ENCODE data around the gene IPCEF1. TPM values are rescaled to one million over a fixed set of nuclear protein-coding genes. Genes with fewer than 3 reads are reported as not detected.

The IPCEF1 gene
- total RNA-seq, 2 donors from 2014 or later = 50.4 to 63.1 TPM

GRCh38 chr6:154292066-154292465 is 64.5 kb downstream of the IPCEF1 start:
- Mint-ChIP-seq H3K27ac (no peak overlapping the region), H3K36me3 (ENCODE audit: low read depth) (no peaks in the 10 kb centered on the region), H3K27me3 (no peaks in the 10 kb centered on the region), H3K4me1 (no peaks in the 10 kb centered on the region), H3K4me3 (no peak overlapping the region)
- DNase-seq (no peak), ATAC-seq (no peak)
- H3K9me3 ChIP-seq (ENCODE audit: control insufficient read depth, low read length, poor library complexity, severe bottlenecking) = no peaks in the 10 kb centered on the region

- no peak overlapping the region for H3K4me3 Mint-ChIP-seq
- no peaks in the 10 kb centered on the region for H3K27me3 Mint-ChIP-seq
- no peak overlapping the region for H3K27ac Mint-ChIP-seq
- no peaks in the 10 kb centered on the region for H3K4me1 Mint-ChIP-seq
- H3K9me3 ChIP-seq (ENCODE audit: control insufficient read depth, low read length, poor library complexity, severe bottlenecking) = no peaks in the 10 kb centered on the region
- no peaks in the 10 kb centered on the region for H3K36me3 Mint-ChIP-seq (ENCODE audit: low read depth)
- ATAC-seq = no peak
- no peak for DNase-seq
Observed at GRCh38 chr6:154289818-154290508, 66.6 kb downstream of the IPCEF1 start.

- H3K4me1 Mint-ChIP-seq = no peaks in the 10 kb centered on the region
- no peak overlapping the region for H3K4me3 Mint-ChIP-seq
- ATAC-seq (no peak), DNase-seq (no peak)
- no peaks in the 10 kb centered on the region for H3K36me3 Mint-ChIP-seq (ENCODE audit: low read depth)
- no peaks in the 10 kb centered on the region for H3K9me3 ChIP-seq (ENCODE audit: control insufficient read depth, low read length, poor library complexity, severe bottlenecking)
- H3K27ac Mint-ChIP-seq = no peak overlapping the region
- no peaks in the 10 kb centered on the region for H3K27me3 Mint-ChIP-seq
Observed at GRCh38 chr6:154285826-154286225, 70.8 kb downstream of the IPCEF1 start.

- peaks cover 2% of the 10 kb centered on the region for H3K4me1 Mint-ChIP-seq
- H3K9me3 ChIP-seq (ENCODE audit: control insufficient read depth, low read length, poor library complexity, severe bottlenecking) = no peaks in the 10 kb centered on the region
- no peak overlapping the region for H3K4me3 Mint-ChIP-seq
- ATAC-seq (no peak), DNase-seq (no peak)
- H3K27ac Mint-ChIP-seq = no peak overlapping the region
- H3K27me3 Mint-ChIP-seq = no peaks in the 10 kb centered on the region
- no peaks in the 10 kb centered on the region for H3K36me3 Mint-ChIP-seq (ENCODE audit: low read depth)
Observed at GRCh38 chr6:154284313-154284853, 72.2 kb downstream of the IPCEF1 start.

GRCh38 chr6:154280521-154280920 is 76.1 kb downstream of the IPCEF1 start:
- DNase-seq = no peak
- Mint-ChIP-seq H3K4me3 (no peak overlapping the region), H3K27me3 (no peaks in the 10 kb centered on the region), H3K4me1 (peaks cover 14% of the 10 kb centered on the region), H3K36me3 (ENCODE audit: low read depth) (no peaks in the 10 kb centered on the region), H3K27ac (no peak overlapping the region)
- no peaks in the 10 kb centered on the region for H3K9me3 ChIP-seq (ENCODE audit: control insufficient read depth, low read length, poor library complexity, severe bottlenecking)
- ATAC-seq = no peak

GRCh38 chr6:154277629-154278017 is 79.0 kb downstream of the IPCEF1 start:
- H3K4me1 Mint-ChIP-seq = peaks cover 16% of the 10 kb centered on the region
- H3K27ac Mint-ChIP-seq = peak overlapping the region; percentile 21
- no peak for DNase-seq
- H3K36me3 Mint-ChIP-seq (ENCODE audit: low read depth) = no peaks in the 10 kb centered on the region
- ATAC-seq = peak; percentile 30
- no peaks in the 10 kb centered on the region for H3K9me3 ChIP-seq (ENCODE audit: control insufficient read depth, low read length, poor library complexity, severe bottlenecking)
- peak overlapping the region; percentile 87 for H3K4me3 Mint-ChIP-seq
- no peaks in the 10 kb centered on the region for H3K27me3 Mint-ChIP-seq

- ATAC-seq = peak; percentile 90
- peak overlapping the region; percentile 21 for H3K27ac Mint-ChIP-seq
- peak overlapping the region; percentile 87 for H3K4me3 Mint-ChIP-seq
- H3K9me3 ChIP-seq (ENCODE audit: control insufficient read depth, low read length, poor library complexity, severe bottlenecking) = no peaks in the 10 kb centered on the region
- no peaks in the 10 kb centered on the region for H3K36me3 Mint-ChIP-seq (ENCODE audit: low read depth)
- no peak for DNase-seq
- H3K27me3 Mint-ChIP-seq = no peaks in the 10 kb centered on the region
- peaks cover 16% of the 10 kb centered on the region for H3K4me1 Mint-ChIP-seq
Observed at GRCh38 chr6:154276810-154277628, 79.6 kb downstream of the IPCEF1 start.

GRCh38 chr6:154274168-154274567 is 82.4 kb downstream of the IPCEF1 start:
- no peak for ATAC-seq
- H3K27ac Mint-ChIP-seq = no peak overlapping the region
- no peak overlapping the region for H3K4me3 Mint-ChIP-seq
- H3K9me3 ChIP-seq (ENCODE audit: control insufficient read depth, low read length, poor library complexity, severe bottlenecking) = no peaks in the 10 kb centered on the region
- peaks cover 14% of the 10 kb centered on the region for H3K4me1 Mint-ChIP-seq
- no peak for DNase-seq
- H3K27me3 Mint-ChIP-seq = no peaks in the 10 kb centered on the region
- H3K36me3 Mint-ChIP-seq (ENCODE audit: low read depth) = no peaks in the 10 kb centered on the region

- H3K27me3 Mint-ChIP-seq = no peaks in the 10 kb centered on the region
- DNase-seq (no peak), ATAC-seq (no peak)
- no peaks in the 10 kb centered on the region for H3K36me3 Mint-ChIP-seq (ENCODE audit: low read depth)
- H3K4me3 Mint-ChIP-seq = no peak overlapping the region
- H3K9me3 ChIP-seq (ENCODE audit: control insufficient read depth, low read length, poor library complexity, severe bottlenecking) = no peaks in the 10 kb centered on the region
- H3K4me1 Mint-ChIP-seq = peaks cover 15% of the 10 kb centered on the region
- H3K27ac Mint-ChIP-seq = no peak overlapping the region
Observed at GRCh38 chr6:154268486-154268885, 88.1 kb downstream of the IPCEF1 start.

- no peaks in the 10 kb centered on the region for H3K27me3 Mint-ChIP-seq
- H3K4me1 Mint-ChIP-seq = peaks cover 15% of the 10 kb centered on the region
- no peaks in the 10 kb centered on the region for H3K9me3 ChIP-seq (ENCODE audit: control insufficient read depth, low read length, poor library complexity, severe bottlenecking)
- no peaks in the 10 kb centered on the region for H3K36me3 Mint-ChIP-seq (ENCODE audit: low read depth)
- DNase-seq (no peak), ATAC-seq (no peak)
- H3K27ac Mint-ChIP-seq = peak overlapping the region; percentile 62
- no peak overlapping the region for H3K4me3 Mint-ChIP-seq
Observed at GRCh38 chr6:154267508-154268106, 89.0 kb downstream of the IPCEF1 start.

- DNase-seq (no peak), ATAC-seq (no peak)
- no peak overlapping the region for H3K4me3 Mint-ChIP-seq
- peak overlapping the region; percentile 62 for H3K27ac Mint-ChIP-seq
- no peaks in the 10 kb centered on the region for H3K36me3 Mint-ChIP-seq (ENCODE audit: low read depth)
- peaks cover 18% of the 10 kb centered on the region for H3K4me1 Mint-ChIP-seq
- H3K9me3 ChIP-seq (ENCODE audit: control insufficient read depth, low read length, poor library complexity, severe bottlenecking) = no peaks in the 10 kb centered on the region
- H3K27me3 Mint-ChIP-seq = no peaks in the 10 kb centered on the region
Observed at GRCh38 chr6:154266560-154267099, 90.0 kb downstream of the IPCEF1 start.

GRCh38 chr6:154261688-154262397 is 94.8 kb downstream of the IPCEF1 start:
- Mint-ChIP-seq H3K27me3 (no peaks in the 10 kb centered on the region), H3K4me1 (peaks cover 8% of the 10 kb centered on the region), H3K27ac (no peak overlapping the region), H3K36me3 (ENCODE audit: low read depth) (no peaks in the 10 kb centered on the region), H3K4me3 (no peak overlapping the region)
- DNase-seq (no peak), ATAC-seq (no peak)
- H3K9me3 ChIP-seq (ENCODE audit: control insufficient read depth, low read length, poor library complexity, severe bottlenecking) = no peaks in the 10 kb centered on the region
